Hematopoietic multipotent progenitor cell treated with erythropoietin and hydrocortisone succinate and interleukin-3 and kit ligand, for 17 days (in vitro differentiated cells): ENCODE measurements around the gene CORO2B.
"Not testable (repeated sequence)": the region's sequence is repeated elsewhere in the genome, so short reads cannot be mapped to it uniquely, and the experiment has no call there.

Experiments used
- DNase-seq: peaks from one replicate; pipeline ENCODE4 v3.0.0-alpha.2; 2015; ENCODE audit warnings: low spot score

Gene CORO2B

GRCh38 chr15:68647361-68647760 is 68.6 kb downstream of the CORO2B start:
- not testable (repeated sequence) for DNase-seq

- DNase-seq: peak; percentile 36
These were observed 72.3 kb downstream of the CORO2B start for GRCh38 chr15:68650901-68651709.

- DNase-seq: no peak
These were observed 73.2 kb downstream of the CORO2B start for GRCh38 chr15:68651916-68652525.

GRCh38 chr15:68653031-68653635 is 74.3 kb downstream of the CORO2B start:
- DNase-seq: no peak

GRCh38 chr15:68653801-68654200 is 75.0 kb downstream of the CORO2B start:
- no peak for DNase-seq

- DNase-seq: no peak
These were observed 76.2 kb downstream of the CORO2B start for GRCh38 chr15:68654786-68655560.

- no peak for DNase-seq
These were observed 77.1 kb downstream of the CORO2B start for GRCh38 chr15:68655686-68656437.

- DNase-seq: no peak
These were observed 77.6 kb downstream of the CORO2B start for GRCh38 chr15:68656438-68656739.

GRCh38 chr15:68658151-68658550 is 79.4 kb downstream of the CORO2B start:
- DNase-seq: no peak

GRCh38 chr15:68658641-68659358 is 80.0 kb downstream of the CORO2B start:
- DNase-seq: no peak

GRCh38 chr15:68663526-68663925 is 84.7 kb downstream of the CORO2B start:
- DNase-seq: no peak

- DNase-seq: no peak
These were observed 87.5 kb downstream of the CORO2B start for GRCh38 chr15:68666120-68666811.

- DNase-seq: no peak
These were observed 88.1 kb downstream of the CORO2B start for GRCh38 chr15:68666812-68667450.

- no peak for DNase-seq
These were observed 89.2 kb downstream of the CORO2B start for GRCh38 chr15:68667800-68668625.

GRCh38 chr15:68668926-68669600 is 90.3 kb downstream of the CORO2B start:
- DNase-seq: no peak

- no peak for DNase-seq
These were observed 93.5 kb downstream of the CORO2B start for GRCh38 chr15:68672251-68672650.

- DNase-seq: no peak
These were observed 94.0 kb downstream of the CORO2B start for GRCh38 chr15:68672781-68673205.

GRCh38 chr15:68674975-68675374 is 96.2 kb downstream of the CORO2B start:
- DNase-seq: no peak
